Body of pancreas (tissue), 4 donors: Measurements from ENCODE around the gene SNX30. TPM values are rescaled to one million over a fixed set of nuclear protein-coding genes. Genes with fewer than 3 reads are reported as not detected.

Experiments used
- ATAC-seq: fragments of 150-250 bp; one replicate; pipeline ENCODE4 v1.9.1; 2016
- DNase-seq, 4 donors: peaks; one replicate each; pipeline ENCODE4 v3.0.0-alpha.2; 2019
- H3K27ac ChIP-seq, 4 donors: fragments of 200-600 bp; sonication (generic); 1 replicate in 3 of 4; 2 replicates in 1 of 4; pipeline versions ENCODE4 v1.5.1 to v1.6.1; 2016 to 2019; ENCODE audit warnings: mild to moderate bottlenecking in 1 of 4, mixed read lengths in 1 of 4, moderate library complexity in 1 of 4
- H3K27me3 ChIP-seq, 2 donors: fragments of 200-600 bp; sonication (generic); one replicate each; pipeline ENCODE4 v1.6.0; 2016; ENCODE audit warnings: mild to moderate bottlenecking in 1 of 2
- H3K36me3 ChIP-seq, 2 donors: fragments of 200-600 bp; sonication (generic); replicated peaks in 1 of 2; 2 replicates each; pipeline ENCODE4 v1.5.1; 2016; ENCODE audit warnings: low read depth in 2 of 2; ENCODE audit not compliant: insufficient read depth in 1 of 2
- H3K4me1 ChIP-seq: fragments of 200-600 bp; sonication (generic); one replicate; pipeline ENCODE4 v1.6.0; 2016
- H3K4me3 ChIP-seq, 2 donors: fragments of 200-600 bp; sonication (generic); 1 replicate in 1 of 2; 2 replicates in 1 of 2; pipeline ENCODE4 v1.5.1; 2016 to 2019
- H3K9me3 ChIP-seq, 3 donors: fragments of 200-600 bp; sonication (generic); 1 replicate in 2 of 3; 2 replicates in 1 of 3; pipeline ENCODE4 v1.5.1; 2016
- POLR2A ChIP-seq, 3 donors: fragments of 450-650 bp; IDR thresholded peaks; one replicate each; pipeline ENCODE4 v1.6.1; 2016; ENCODE audit warnings: antibody characterized with exemption in 3 of 3, mild to moderate bottlenecking in 2 of 3
- WGBS, 2 donors: methylation state at CpG; one replicate each; pipeline ENCODE4 v1.1.5; 2017; 5-methylcytosine and 5-hydroxymethylcytosine counted together
- intact Hi-C: fragments of 100-400 bp; cut with DNase I; formaldehyde crosslinking; loops from one replicate; pipeline ENCODE4 v1.15.1; 2023
- total RNA-seq, 2 donors: library from RNA; depleted of rRNA; stranded (reverse); fragments of >200 nt; gene quantifications; one replicate each; pipeline ENCODE4 v1.1.0, GENCODE V29; 2016
- TF ChIP-seq, protein P1 (sequence below), 7 experiments: fragments of 450-650 bp in 4 of 7; fragments of 200-600 bp in 3 of 7; sonication (generic) in 3 of 7; IDR thresholded peaks; one replicate each; pipeline ENCODE4 v1.5.1; 2016 to 2019; ENCODE audit warnings: antibody characterized with exemption in 7 of 7

SNX30 gene
- total RNA-seq, 2 donors from 2014 or later: 4.6 to 8.6 TPM

DNA sequence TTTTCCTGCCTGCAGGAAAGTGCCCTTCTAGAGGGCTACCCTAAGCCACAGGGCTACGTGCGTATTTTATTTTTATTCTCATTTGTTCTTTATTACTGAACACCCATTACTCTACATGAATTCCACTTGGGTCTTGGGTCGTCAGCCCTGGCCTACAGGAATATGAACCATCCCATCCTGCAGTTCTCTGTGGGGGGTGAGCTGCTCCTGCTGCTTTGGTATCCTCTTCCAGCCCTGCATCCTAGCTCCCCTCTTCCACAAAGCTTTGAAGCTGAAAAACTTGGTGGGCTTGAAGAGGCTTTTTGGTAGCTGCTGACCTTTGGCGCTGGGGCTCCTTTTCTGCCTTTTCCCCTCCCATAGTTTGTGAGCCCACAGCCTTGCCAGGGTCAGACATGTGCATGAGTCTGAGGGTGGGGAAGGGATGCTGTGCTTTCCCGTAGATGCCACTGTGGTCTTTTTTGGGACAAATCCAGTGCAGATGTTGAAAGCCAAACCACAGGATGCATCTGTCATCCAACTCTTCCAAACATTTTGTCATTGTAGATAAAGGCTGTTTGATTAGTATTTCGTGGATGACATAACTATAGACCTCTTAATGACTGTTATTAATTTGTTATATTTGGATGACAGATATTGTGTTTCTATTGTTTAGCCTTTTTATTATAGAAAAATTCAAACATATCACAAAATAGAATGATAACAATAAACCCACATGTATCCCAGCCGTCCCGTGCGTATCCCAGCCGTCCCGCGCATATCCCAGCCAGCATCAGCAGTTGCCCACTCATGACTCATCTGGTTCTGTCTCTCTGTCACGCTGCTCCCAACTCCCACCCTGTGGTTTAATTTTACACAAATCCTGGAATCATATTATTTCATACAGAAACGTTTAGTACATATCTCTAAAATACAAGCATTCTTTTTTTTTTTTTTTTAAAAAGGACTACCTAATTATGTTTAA lies 96.2 kb downstream of the SNX30 start:
- no peaks in the 10 kb centered on the region for H3K9me3 ChIP-seq
- H3K36me3 ChIP-seq: no peaks in the 10 kb centered on the region
- intact Hi-C loops: no loop called here
- DNase-seq (no peak), ATAC-seq (no peak)
- H3K4me1 ChIP-seq: peaks cover 9% of the 10 kb centered on the region
- no peak overlapping the region for H3K27ac ChIP-seq
- H3K27me3 ChIP-seq: no peaks in the 10 kb centered on the region
- no peak overlapping the region for H3K4me3 ChIP-seq
- TF ChIP-seq, protein P1, sequence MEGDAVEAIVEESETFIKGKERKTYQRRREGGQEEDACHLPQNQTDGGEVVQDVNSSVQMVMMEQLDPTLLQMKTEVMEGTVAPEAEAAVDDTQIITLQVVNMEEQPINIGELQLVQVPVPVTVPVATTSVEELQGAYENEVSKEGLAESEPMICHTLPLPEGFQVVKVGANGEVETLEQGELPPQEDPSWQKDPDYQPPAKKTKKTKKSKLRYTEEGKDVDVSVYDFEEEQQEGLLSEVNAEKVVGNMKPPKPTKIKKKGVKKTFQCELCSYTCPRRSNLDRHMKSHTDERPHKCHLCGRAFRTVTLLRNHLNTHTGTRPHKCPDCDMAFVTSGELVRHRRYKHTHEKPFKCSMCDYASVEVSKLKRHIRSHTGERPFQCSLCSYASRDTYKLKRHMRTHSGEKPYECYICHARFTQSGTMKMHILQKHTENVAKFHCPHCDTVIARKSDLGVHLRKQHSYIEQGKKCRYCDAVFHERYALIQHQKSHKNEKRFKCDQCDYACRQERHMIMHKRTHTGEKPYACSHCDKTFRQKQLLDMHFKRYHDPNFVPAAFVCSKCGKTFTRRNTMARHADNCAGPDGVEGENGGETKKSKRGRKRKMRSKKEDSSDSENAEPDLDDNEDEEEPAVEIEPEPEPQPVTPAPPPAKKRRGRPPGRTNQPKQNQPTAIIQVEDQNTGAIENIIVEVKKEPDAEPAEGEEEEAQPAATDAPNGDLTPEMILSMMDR (IDR thresholded peaks at IDR 0.05): no peak
- TF ChIP-seq POLR2A (IDR thresholded peaks at IDR 0.05): no peak
- WGBS, 2 donors: 79 to 82% methylated on average over 14 of the region's 14 CpGs

- intact Hi-C loops: no loop called here
- no peak for TF ChIP-seq POLR2A (IDR thresholded peaks at IDR 0.05)
- TF ChIP-seq, protein P1 (IDR thresholded peaks at IDR 0.05): no peak
Measured at GRCh38 chr9:112848316-112849151, 98.0 kb downstream of the SNX30 start.

GRCh38 chr9:112849363-112849922 lies 98.9 kb downstream of the SNX30 start:
- Histone ChIP-seq H3K36me3 (no peaks in the 10 kb centered on the region), H3K27me3 (no peaks in the 10 kb centered on the region), H3K9me3 (no peaks in the 10 kb centered on the region), H3K27ac (no peak overlapping the region), H3K4me1 (peaks cover 9% of the 10 kb centered on the region), H3K4me3 (no peak overlapping the region)
- no peak for DNase-seq
- WGBS, 2 donors: 73 to 76% methylated on average over 6 of the region's 6 CpGs
- ATAC-seq: no peak
- intact Hi-C loops: no loop called here
- TF ChIP-seq, protein P1 (IDR thresholded peaks at IDR 0.05): no peak
- TF ChIP-seq POLR2A (IDR thresholded peaks at IDR 0.05): no peak

More at GRCh38 chr9:112848316-112849151, 98.0 kb downstream of the SNX30 start:
- H3K27ac ChIP-seq: no peak overlapping the region
- H3K4me1 ChIP-seq: peaks cover 9% of the 10 kb centered on the region
- no peaks in the 10 kb centered on the region for H3K9me3 ChIP-seq
- no peak overlapping the region for H3K4me3 ChIP-seq
- no peaks in the 10 kb centered on the region for H3K27me3 ChIP-seq
- DNase-seq (no peak), ATAC-seq (no peak)
- WGBS, 2 donors: 74 to 87% methylated on average over 7 to 13 of the region's 13 CpGs
- H3K36me3 ChIP-seq: no peaks in the 10 kb centered on the region

DNA sequence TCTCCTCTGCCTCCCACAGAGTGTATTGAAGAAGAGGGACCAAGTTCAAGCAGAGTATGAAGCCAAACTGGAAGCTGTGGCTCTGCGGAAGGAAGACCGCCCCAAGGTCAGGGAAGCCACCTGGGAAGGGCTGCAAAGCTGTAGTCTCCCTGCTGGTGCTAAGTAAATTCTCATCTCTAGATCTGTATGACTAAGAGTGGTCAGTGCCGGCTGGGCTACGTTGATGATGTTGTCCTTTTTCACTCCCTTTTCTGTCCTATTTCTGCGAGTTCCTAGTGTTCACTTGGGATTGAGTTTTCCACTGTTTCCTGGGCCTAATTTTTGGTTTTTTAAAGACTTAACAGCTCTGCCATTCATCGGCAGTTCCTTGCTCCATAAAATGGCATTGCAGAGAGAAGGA lies 100.3 kb downstream of the SNX30 start:
- WGBS, 2 donors: 91 to 94% methylated on average over 6 of the region's 6 CpGs
- ATAC-seq: no peak
- DNase-seq: no peak
- H3K27me3 ChIP-seq: no peaks in the 10 kb centered on the region
- H3K36me3 ChIP-seq: no peaks in the 10 kb centered on the region
- no peaks in the 10 kb centered on the region for H3K4me1 ChIP-seq
- H3K9me3 ChIP-seq: no peaks in the 10 kb centered on the region
- TF ChIP-seq POLR2A (IDR thresholded peaks at IDR 0.05): no peak
- TF ChIP-seq, protein P1 (IDR thresholded peaks at IDR 0.05): no peak
- intact Hi-C loops: no loop called here
- no peak overlapping the region for H3K27ac ChIP-seq
- H3K4me3 ChIP-seq: no peak overlapping the region
